OCI-M1 (cell line): ENCODE results near the gene WDR88.
"Not testable (repeated sequence)": the region's sequence is repeated elsewhere in the genome, so short reads cannot be mapped to it uniquely, and the experiment has no call there.

Experiments used
- DNase-seq: peaks from one replicate; lab custom pipeline; 2025; lab: John Stamatoyannopoulos, UW

Gene WDR88

DNA sequence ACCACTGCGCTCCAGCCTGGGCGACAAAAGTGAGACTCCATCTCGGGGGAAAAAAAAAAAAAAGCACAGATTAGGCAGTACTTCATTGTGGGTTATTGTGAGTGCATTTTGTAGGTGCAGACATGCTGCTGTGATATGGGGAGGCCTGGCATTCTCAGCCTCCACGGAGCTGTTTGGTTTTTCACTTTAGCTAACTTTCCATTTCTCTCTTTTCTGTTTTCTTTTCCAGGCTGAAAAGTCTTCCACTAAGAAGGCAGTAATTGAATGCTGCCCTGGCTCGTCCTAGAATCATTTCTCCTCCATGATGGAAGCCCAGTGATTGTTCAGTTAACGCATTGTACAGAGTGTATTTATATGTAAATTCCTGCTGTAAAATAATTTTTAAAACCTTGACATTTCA, 2.0 kb upstream of the WDR88 start:
- DNase-seq: no peak

DNA sequence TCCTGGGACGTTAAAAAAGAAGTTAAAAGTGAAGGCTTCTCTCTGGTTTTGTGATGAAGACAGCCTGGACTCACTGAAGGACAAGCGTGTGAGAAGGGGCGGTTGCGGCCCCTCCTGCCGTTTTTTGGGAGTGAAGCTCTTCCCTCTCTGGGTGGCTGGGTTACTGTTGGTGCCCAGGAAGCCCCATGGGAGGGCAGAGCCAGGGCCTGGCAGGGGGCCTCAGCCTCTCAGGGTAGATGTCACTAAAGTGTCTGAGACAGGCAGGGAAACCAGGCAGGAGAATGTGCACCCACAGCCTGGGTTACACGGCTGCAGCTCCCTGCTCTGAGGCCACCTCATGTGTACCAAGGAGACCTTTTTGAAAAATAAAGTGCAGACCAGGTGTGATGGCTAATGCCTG, 1.5 kb upstream of the WDR88 start:
- no peak for DNase-seq

GRCh38 chr19:33132425-33132824, 511 bp downstream of the WDR88 start:
- DNase-seq: no peak

DNA sequence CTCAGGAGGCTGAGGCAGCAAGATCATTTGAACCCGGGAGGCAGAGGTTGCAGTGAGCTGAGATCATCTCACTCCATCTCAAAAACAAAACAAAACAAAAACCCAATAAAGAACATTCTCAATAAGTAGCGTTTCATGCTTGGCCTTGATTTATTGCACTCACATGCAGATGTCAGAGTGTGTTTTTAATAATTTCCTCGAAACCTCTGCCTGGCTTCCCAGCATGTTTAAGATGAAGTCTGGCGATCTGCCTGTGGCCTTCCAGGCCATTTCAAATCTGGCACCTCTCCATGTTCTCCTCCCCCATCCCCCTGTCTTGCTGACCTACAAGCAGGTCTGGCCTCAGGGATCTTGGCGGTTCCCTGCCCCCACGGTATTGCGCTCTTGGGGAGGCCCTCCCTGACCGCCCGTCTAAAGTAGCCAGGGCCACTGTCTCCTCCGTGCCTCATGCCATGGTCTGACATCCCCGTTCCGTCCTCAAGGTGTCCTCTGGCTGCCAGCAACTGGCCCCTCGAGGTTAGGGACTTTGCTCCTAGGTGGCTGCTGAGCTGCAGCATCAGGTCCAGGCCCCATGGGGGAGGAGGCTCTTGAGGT, 1.6 kb downstream of the WDR88 start:
- no peak for DNase-seq

GRCh38 chr19:33134571-33135041, 2.7 kb downstream of the WDR88 start:
- no peak for DNase-seq

GRCh38 chr19:33139165-33139564, 7.3 kb downstream of the WDR88 start:
- no peak for DNase-seq

DNA sequence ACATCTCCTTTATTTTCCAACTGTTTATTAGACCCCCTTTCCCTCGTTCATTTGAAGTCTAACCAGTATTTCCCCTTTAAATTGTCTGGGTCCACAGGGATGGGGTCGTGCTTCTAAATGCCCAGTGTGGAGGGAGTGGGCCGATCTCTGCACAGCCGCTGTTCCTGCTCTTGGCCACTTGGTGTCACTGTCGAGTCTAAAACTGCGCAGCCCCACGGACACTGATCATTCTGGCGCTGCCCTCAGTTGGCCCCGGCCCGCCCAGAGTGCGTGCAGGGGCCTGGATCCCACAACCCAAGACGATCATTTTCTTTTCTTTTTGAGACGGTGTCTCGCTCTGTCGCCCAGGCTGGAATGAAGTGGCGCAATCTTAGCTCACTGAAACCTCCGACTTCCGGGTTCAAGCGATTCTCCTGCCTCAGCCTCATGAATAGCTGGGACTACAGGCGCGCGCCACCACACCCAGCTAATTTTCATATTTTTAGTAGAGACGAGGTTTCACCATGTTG, 12.0 kb downstream of the WDR88 start:
- DNase-seq: peak; percentile 81

DNA sequence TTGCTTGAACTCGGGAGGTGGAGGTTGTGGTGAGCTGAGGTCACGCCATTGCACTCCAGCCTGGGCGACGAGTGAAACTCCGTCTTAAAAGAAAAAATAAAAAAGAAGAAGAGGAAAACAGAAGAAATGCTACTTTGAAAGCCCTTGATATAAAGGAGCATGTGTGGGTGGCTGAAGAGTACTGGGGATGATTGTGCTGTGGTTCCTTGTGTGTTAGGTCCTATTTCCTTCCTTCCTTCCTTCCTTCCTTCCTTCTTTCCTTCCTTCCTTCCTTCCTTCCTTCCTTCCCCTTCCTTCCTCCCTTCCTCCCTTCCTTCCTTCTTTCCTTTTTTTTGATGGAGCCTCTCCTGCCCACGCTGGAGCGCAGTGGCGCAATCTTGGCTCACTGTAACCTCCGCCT, 14.3 kb downstream of the WDR88 start:
- DNase-seq: no peak

DNA sequence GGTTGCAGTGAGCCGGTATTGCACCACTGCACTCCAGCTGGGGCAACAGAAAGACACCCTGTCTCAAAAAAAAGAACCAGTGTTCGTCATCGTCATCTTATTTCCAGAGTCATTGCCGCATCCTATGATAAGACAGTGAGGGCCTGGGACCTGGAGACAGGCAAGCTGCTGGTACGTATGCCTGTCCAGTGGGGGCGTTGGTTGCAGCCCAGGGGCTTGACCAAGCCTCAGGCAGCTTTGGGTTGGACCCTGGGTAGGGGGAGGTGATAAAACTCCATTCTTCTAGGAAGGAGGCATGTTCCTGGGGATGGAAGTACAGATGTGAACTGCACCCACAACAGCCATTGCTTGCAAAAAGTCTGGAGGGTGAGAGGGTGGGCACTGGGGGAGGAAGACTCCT, 15.6 kb downstream of the WDR88 start:
- no peak for DNase-seq

- DNase-seq: no peak
These were observed 19.1 kb downstream of the WDR88 start for GRCh38 chr19:33150852-33151518.

DNA sequence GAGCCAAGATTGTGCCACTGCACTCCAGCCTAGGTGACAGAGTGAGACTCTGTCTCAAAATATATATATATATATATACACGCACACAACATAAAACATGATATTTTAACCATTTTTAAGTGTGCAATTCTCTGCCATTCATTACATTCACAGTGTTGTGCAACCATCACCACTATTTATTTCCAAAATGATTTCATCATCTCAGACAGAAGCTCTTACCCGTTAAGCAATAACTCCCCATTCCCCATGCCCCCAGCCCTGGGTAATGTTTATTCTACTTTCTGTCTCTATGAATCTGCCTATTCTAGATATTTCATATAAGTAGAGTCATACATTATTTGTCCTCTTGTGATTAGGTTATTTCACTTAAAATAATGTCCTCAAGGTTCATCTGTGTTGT, 20.3 kb downstream of the WDR88 start:
- DNase-seq: peak; percentile 56

- not testable (repeated sequence) for DNase-seq
These were observed 20.7 kb downstream of the WDR88 start for GRCh38 chr19:33152625-33153024.

DNA sequence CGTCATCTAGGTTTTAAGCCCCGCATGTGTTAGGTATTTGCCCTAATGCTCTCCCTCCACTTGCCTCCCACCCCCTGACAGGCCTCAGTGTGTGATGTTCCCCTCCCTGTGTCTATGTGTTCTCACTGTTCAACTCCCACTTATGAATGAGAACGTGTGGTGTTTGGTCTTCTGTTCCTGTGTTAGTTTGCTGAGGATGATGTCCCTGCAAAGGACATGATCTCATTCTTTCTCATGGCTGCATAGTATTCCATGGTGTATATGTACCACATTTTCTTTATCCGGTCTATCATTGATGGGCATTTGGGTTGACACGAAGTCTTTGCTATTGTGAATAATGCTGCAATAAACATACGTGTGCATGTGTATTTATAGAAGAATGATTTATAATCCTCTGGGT, 22.4 kb downstream of the WDR88 start:
- not testable (repeated sequence) for DNase-seq

- DNase-seq: peak; percentile 23
These were observed 24.4 kb downstream of the WDR88 start for GRCh38 chr19:33156334-33156733.

DNA sequence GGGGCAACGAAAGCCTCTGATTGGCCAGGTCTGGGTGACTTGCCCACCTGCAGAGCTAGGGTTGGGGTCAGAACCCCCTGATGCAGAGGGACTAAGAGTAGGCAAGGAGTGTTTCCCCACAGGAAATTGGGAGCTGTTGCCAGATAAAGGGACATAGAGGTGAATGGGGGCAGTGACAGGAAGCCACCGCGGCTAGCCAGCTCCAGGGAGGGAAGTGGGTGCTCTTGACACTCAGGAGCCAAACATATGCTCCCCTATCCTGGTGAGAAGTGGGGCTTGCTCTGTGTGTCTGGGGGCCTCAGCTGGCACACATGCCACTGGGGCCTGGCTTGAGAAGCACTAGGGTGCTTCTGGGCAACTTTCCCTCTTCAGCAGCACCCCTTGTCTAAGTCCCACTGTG, 26.0 kb downstream of the WDR88 start:
- DNase-seq: no peak

DNA sequence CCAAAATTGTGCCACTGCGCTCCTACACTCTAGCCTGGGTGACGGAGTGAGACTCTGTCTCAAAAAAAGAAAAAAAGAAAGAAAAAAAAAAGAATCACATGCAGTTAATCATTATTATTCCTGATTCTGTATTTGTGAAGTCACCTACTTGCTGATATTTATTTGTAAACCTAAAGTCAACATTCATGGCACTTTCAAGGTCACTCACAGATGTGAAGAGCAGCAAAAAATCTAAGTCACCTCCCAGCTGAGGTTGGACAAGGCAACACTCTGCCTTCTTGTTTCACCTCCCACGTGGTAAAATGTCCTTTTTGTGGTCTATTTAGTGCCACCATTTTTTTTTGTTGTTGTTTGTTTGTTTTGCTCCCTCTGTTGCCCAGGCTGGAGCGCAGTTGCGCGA, 26.5 kb downstream of the WDR88 start:
- no peak for DNase-seq

DNA sequence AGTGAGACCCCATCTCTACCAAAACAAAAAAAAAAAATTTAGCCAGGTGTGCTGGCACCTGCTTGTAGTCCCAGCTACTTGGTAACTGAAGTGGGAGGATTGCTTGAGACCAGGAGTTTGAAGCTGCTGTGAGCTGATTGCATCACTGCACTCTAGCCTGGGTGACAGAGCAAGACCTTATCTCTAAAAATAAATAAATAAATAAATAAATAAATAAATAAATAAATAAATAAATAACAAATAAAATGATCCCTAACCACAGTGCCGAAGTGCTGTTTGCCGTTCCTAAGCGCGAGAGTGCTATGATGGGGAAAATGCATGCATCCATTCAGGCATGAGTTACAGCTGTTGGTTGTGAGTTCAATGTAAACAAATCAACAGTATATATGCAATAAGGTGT, 27.2 kb downstream of the WDR88 start:
- DNase-seq: no peak

DNA sequence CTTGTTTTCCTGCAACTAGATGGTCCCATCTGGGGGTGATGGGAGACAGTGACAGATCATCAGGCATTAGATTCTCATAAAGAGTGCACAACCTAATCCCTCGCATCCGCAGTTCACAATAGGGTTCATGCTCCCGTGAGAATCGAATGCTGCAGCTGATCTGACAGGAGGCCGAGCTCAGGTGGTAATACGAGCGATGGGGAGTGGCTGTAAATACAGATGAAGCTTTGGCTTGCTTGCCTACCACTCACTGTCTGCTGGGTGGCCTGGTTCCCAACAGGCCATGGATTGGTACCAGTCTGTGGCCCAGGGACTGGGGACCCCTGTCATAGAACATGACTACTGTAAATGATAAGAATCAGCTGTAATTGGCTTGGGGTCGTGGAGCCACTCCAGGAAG, 28.0 kb downstream of the WDR88 start:
- DNase-seq: no peak

DNA sequence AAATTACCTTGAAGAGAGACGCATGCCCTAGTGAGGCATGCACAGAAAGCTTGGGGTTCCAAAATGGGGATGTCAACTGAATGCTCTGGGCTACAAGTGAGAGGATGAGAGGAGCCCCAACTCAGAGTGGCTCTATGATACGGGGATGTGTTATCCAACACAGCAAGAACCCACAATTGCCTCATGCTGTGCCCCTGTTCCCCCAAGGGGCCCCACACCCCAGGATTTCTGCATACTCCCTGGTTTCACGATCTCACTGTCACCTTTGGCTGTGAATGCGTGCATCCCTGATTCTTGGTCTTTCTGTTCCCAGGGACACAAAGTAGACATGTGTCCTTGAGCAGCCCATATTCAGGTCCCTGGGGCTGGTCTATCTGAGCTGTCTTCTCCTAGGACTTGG, 29.3 kb downstream of the WDR88 start:
- DNase-seq: no peak

DNA sequence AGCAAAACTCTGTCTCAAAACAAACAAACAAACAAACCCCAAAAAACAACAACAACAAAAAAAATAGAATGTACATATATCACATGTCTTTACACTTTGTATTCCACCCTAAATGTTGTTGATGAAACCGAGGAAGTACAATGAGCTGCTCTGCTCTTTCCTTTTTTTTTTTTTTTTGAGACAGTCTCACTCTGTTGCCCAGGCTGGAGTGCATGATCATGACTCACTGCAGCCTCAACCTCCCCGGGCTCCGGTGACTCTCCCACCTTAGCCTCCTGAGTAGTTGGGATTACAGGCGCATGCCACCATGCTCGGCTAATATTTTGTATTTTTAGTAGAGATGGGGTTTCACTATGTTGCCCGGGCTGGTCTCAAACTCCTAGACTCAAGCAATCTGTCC, 31.6 kb downstream of the WDR88 start:
- no peak for DNase-seq

DNA sequence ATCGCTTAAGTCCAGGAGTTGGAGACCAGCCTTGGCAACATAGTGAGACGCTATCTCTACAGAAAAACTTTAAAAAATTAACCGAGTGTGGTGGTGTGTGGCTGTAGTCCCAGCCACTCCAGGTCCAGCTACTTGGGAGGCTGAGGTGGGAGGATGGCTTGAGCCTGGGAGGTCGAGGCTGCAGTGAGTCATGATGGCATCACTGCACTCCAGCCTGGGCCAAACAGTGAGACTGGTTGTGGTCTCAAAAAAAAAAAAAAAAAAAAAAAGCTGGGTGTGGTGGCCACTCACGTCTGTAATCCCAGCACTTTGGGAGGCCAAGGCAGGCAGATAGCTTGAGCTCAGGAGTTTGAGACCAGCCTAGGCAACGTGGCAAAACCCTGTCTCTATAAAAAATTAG, 34.1 kb downstream of the WDR88 start:
- DNase-seq: not testable (repeated sequence)

DNA sequence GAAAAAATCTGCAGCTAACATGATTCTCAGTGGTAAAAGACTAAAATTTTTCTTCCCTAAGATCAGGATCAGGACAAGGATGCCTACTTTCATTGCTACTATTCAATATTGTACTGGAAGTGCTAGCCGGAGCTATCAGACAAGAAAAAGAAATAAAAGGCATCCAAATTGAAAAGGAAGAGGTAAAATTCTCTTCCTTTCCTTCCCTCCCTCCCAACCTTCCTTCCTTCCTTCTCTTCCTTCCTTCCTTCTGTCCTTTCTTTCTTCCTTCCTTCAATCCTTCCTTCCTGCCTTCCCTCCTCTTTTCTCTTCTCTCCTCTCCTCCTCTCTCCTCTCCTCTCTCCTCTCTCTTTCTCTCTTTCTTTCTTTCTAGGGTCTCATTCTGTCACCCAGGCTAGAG, 35.5 kb downstream of the WDR88 start:
- no peak for DNase-seq

DNA sequence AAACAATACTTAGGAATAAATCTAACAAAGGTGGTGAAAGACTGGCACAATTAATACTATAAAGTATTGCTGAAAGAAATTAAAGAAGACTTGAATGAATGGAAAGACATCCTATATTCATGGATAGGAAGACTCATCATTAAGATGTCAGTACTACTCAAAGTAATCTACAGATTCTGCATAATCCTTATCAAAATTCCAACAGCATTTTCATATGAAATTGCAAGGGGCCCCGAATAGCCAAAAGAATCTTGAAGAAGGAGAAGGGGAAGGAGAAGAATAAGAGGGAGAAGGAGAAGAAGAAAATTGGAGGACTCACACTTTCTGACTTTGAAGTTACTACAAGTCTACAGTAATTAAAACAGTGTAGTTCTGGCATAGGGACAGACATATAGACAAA, 36.6 kb downstream of the WDR88 start:
- no peak for DNase-seq

DNA sequence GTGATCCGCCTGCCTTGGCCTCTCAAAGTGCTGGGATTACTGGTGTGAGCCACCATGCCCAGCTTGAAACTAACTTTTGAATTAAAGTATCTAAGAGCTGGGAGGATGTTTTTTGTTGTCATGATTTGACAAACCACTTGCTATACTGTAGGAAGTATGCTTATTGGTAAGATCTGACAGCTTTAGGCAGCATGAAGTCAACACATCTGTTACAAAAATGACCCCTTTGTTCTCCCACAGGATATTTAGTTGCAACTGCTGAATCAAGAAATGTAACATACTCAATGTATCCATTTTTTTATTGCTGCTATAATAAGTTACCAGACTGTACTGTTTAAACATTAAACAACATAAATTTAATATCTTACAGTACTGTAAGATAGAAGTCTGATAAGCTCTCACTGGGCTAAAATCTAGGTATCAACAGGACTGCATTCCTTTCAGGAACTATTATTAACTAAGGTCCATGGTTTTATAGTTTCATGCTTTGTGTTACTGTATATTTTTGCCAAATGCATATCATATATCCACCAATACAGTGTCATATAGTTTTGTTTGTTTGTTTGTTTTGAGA, 39.4 kb downstream of the WDR88 start:
- no peak for DNase-seq
